Forelimb muscle (tissue), 1 donor: Measurements from ENCODE around the gene NELFCD. TPM values are rescaled to one million over a fixed set of nuclear protein-coding genes. Genes with fewer than 3 reads are reported as not detected.
"Not testable (repeated sequence)": the region's sequence is repeated elsewhere in the genome, so short reads cannot be mapped to it uniquely, and the experiment has no call there.

Source experiments
- DNase-seq: peaks from one replicate; pipeline ENCODE4 v3.0.0-alpha.2; 2013; ENCODE audit warnings: low read depth
- polyA plus RNA-seq: library from polyadenylated mRNA; unstranded; fragments of 120-200 nt; gene quantifications from one replicate; pipeline ENCODE4 v1.2.1, GENCODE V29; 2013; ENCODE audit not compliant: insufficient read length

The NELFCD gene
- polyA plus RNA-seq, 1 donor: 60.9 TPM

DNA sequence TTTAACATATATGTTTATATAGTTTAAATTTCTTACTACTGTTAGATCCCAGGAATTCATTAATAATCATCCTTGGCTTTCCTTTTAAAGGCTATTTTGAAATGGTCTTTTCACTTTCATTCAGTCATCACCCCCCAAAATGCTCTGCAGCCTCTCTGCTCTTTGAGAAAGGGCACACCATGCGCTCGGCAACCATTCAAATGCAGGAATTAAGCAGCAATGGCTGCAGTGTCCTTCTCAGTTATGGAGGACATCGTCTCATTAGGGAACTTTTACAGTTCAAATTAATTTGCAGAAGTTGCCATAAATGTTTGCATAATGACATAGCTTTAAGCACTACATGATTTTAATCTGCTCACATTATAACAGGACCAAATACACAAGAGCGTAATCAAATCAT lies 44.5 kb downstream of the NELFCD start:
- DNase-seq: no peak

GRCh38 chr20:59026904-59027740 lies 46.1 kb downstream of the NELFCD start:
- no peak for DNase-seq

- DNase-seq: no peak
Measured at GRCh38 chr20:59027741-59028320, 46.8 kb downstream of the NELFCD start.

DNA sequence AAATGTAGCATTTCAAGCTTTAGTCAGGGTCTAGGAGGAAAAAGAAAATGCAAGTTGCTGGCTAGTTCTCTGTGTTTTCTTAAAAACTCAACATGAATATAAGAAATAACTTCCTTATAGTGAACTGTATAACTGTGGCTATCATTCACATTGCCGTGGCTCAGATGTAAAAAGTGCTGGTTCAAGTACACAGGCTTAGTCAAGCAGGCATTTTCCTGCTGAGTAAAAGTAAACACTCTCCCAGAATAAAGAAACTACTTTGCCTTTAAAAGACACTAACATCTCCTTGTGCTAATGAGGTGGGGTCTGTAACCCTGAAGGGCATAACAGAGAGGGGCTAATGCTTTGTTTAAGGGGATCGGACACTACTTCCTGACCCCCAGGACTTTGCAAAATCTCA lies 47.8 kb downstream of the NELFCD start:
- no peak for DNase-seq

DNA sequence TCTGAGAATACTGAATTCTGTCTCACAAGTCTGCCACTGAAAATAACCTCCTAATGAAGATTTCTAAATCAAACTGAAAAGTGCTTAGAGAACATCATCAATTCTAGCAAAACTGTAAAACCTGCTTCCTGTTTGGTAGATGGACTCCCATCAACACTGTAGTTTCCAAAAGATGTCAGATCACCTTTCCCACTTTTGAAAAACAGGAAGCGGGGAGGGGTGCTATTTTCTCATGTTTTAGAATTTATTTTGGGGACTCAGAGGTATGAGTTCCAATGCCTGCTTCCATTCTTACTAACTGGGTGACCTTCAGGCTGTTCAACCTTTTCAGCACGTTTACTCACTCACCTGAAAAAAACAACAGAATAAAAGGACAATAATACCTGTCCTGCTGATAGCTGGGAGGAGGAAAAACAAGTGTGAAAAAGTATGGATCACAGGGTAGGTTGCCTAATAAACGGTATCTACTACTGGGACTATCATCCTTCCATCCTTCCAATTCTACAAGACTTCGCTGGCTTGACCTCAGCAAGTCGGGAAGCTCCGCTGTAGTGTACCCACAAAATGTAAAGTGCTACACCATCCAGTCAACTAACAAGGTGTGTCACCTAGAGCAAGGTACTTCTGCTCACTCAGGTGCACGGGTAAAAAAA lies 50.0 kb downstream of the NELFCD start:
- DNase-seq: no peak

DNA sequence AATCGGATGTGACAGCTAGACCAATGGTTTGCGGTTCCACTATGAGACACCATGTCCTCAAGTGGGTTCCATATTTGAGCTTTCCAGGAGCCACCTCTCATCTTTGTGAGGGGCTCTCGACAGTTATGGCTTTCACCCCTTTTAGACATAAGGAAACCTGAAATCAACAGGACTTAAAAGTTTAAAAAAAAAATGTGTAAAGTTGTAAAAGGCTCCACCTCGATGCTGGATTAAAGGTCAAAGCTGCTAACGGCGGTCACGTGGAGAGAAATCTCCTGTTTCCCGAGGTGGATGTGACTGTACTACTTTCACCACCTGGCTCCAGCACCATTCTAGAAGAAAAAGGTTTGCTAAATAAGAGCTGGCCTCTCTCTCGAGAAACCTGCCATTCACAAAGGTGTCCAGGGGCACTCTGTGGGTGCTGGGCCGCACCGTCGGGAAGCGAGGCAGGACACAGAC lies 50.5 kb downstream of the NELFCD start:
- DNase-seq: no peak

GRCh38 chr20:59032023-59032712 lies 51.1 kb downstream of the NELFCD start, which contains the start of gene ATP5F1E:
Gene ATP5F1E (minus strand): TSS chr20:59032335. CDS start chr20:59032251, 84 bp downstream.
- DNase-seq: peak; percentile 66

- no peak for DNase-seq
Measured at GRCh38 chr20:59032713-59033059, 51.6 kb downstream of the NELFCD start.

- no peak for DNase-seq
Measured at GRCh38 chr20:59033093-59033492, 52.0 kb downstream of the NELFCD start.

DNA sequence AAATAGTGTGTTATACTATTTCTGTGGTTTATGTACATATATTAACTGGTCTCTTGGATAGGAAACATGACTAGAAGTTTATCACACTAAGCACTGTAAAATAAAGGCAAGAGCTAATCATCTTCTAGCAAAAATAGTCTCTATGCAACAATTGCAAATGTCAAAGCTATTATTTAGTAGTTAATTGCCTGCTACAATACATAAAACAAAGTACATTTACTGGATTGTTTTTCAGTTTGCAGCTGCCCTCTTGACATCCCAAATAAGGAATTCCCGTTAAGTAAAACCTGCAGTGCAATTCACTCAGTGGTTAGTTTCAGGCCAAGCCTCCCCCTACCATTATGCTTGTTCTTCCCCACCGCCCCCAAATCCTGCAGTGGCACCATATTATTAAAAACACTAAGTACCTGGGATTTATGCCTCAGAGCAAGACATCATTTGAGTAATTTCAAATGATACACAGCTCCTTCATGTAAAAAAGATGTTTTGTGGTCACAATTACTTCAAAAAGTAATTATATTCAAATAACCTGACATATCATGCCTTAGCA lies 52.6 kb downstream of the NELFCD start:
- no peak for DNase-seq

- DNase-seq: no peak
Measured at GRCh38 chr20:59035381-59035780, 54.3 kb downstream of the NELFCD start.

DNA sequence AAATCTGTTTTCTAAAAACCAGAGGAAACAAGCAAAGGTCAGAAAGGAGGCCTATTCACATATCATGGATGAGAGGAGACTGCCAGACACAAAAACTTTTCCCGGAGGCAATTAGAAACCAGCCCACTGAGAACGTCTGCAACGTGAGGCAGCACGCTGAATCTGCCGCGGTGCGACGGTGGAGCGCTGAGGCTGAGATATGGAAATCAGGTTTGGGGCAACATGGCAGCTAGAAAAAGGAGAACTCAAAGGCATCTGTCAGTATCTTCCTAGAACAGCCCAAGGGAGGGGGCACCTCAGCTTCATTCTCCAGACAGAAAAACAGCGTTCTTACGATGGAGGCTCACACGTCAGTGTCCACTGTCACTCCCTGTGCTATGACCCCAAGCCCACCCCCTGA lies 56.3 kb downstream of the NELFCD start:
- no peak for DNase-seq

DNA sequence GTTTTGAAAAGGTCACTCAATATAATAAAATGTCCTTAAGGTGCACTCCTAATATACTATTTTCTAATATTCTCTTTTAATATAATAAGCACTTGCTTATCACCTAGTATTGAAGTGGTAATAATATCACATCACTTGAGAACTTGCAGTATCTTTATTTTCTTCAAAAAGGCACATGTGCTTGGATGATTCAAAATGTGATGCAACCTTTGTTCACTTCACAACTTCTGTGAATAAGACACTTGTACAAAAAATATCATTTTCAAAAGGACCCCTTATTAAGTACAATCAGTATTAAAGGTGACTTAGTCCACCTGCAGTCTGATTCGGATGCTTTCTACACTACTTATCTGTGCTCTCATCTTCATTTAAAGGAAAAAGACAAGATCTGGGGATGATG lies 58.2 kb downstream of the NELFCD start:
- DNase-seq: no peak

DNA sequence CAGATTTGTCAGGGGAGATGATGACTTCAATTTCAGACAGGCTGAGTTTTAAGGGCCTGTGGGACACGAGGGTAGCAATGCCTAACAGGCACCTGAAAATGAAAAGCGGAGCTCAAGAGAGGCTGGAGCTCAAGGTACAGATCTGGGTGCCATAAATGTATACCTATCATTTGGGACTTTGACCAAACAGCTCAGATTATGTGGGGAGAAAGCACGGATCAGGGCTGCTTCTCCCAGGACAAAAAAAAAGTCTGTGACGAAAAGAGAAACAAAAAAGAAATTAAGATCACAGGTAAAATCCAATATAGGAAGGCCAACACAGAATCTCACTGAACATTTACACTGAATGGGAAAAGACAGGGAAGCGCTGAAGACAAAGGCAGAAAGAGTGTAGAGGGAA lies 59.6 kb downstream of the NELFCD start:
- DNase-seq: no peak

DNA sequence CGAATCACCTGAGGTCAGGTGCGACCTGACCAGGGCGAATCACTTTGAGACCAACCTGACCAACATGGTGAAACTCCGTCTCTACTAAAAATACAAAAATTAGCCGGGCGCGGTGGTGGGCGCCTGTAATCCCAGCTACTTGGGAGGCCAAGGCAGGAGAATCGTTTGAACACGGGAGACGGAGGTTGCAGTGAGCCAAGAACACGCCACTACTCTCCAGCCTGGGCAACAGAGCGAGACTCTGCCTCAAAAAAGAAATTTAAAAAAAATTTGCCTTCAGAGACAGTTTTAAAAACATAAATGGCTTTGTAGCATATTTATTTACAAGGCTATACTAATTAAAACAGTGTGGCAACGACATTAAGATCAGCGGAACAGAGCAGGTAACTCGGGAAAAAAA lies 60.4 kb downstream of the NELFCD start:
- not testable (repeated sequence) for DNase-seq

GRCh38 chr20:59042151-59042795 lies 61.2 kb downstream of the NELFCD start, which contains the start of gene PRELID3B:
Gene PRELID3B (minus strand): TSS chr20:59042786. CDS start chr20:59042730, 56 bp downstream.
- no peak for DNase-seq

DNA sequence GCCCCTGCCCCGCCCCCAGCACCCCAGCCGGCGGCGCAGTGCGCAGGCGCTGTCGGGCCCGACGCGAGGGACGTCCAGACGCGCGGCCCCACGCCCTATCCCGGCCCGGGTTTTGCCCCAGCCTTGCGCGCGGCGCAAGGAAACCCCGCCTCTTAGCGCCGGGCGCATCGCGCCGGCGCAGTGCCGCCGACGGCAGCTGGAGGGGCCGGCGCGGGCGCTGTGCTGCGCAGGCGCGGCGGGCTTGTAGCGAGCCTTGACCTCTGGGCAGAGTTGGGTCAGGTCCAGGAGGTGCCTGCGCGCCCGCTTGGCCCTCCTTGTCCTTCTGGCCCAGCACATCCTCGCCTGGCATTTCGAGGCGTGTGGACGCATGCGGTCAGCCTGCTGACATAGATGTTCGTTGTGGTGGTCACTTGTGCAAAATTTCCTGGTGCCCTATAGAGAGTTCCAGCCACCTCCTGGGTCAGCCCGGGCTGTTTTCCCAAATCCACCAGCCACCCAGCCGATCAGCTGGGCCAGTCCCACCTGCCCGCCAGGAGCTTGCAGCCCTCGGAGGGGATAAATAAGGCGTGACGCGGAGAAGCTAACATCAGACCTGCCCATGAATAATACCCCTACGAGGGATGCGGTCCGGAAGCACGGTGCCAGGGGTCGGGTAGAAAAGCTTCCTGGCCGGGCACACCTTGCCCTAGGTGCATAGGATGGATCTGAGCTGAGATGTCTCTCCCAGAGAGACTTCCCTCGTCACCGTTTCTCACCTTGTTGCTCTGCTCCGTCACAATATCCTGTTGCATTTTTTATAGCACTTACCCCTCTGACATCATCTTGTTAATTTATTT lies 62.0 kb downstream of the NELFCD start:
- peak; percentile 87 for DNase-seq

DNA sequence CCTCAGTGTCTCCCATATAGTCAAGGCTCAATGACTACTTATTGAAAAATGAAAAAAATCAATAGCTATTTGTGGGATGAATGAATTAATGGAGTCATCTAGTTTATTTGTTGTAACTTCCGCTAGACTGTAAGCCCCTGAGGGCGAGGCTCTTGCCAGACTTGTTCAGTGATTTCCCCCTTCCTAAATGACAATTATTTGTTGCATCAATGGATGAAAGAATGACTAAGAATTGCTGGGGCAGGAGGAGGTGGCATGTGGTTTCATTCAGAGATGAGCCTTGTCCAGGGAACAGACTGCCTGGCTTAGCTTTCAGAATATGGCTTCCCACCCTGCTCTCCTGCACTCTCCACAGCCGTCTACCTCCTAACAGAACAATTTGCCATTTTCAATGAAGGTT lies 62.6 kb downstream of the NELFCD start:
- DNase-seq: no peak

DNA sequence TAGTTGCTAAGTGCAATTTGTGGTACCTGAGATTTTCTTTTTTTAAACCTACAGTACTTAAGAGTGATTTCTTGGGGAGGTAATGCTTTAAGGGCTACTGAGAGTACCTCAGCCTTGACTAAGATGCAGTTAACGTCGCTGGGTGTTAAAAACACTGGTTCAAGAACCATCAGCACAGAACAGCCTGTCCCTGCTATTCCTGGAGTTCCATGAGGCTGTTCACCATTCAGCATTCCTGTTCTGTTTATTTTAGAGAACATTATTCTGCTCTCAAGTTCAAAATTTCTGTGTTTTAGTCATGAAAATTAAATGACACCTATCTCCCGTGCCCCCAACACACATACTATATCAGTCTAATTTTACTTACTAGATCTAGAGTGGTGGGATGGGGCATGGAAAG lies 63.2 kb downstream of the NELFCD start:
- no peak for DNase-seq
